ENCODE results near the gene RCAN1.

Gene RCAN1

DNA sequence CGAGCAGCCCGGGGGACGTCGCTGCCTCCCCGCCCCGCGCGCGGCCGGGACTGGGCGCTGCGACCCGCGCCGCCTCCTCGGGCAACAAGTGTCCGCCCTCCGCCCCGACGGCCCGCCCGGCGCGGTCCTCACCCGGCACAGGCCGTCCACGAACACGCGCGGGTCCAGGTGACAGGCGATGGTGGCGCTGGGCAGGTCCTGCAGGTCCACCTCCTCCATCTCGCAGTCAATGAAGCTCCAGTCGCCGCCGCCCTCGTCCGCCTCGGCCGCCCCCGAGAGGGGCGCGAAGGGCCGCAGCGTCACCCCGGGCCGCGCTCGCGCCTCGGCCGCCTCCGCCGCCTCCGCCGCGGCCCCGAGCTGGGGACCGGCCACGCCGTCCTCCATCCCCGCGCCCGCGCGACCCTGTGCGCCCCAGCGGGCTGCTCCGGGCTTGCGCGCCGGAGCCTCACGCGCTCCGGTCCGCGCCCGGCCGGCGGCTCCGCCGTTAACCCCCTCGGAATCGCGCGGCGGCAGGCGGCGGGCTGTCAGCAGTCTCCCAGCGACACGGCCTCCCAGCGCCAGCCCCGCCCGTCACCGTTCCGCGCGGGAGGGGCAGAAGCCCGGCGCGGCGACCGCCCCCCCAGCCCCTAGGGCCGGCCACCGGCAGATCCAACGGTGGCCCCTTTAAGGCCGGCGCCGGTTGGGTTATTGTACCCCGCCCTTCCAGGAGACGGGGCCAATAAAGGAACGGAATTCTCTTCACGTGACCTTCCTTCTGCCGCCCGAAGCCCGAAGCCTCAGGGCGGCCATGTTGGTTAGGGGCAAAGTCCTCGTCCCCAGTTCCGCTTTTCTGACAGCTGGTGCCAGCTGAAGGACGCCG lies at the start of gene RCAN1:
RCAN1 (minus strand) TSS at position 486 of the 859 bp plus-strand sequence; CDS start at position 384, 102 bp downstream.
- DNase-seq, result peak; percentile 93

DNA sequence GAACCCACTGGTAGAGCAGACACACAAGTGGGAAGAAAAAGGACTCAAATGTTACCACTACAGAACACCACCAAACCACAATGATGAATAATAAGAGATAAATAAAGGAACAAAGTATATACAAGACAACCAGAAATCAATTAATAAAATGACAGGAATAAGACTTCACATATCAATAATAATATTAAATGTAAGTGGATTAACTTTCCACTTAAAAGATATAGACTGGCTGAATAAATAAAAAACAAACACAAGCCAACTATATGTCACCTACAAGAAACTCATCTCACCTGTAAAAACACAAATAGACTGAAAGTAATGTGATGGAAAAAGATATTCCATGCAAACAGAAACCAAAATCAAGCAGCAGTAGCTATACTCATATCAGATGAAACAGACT lies 46.9 kb upstream of the RCAN1 start:
- no peak for DNase-seq

DNA sequence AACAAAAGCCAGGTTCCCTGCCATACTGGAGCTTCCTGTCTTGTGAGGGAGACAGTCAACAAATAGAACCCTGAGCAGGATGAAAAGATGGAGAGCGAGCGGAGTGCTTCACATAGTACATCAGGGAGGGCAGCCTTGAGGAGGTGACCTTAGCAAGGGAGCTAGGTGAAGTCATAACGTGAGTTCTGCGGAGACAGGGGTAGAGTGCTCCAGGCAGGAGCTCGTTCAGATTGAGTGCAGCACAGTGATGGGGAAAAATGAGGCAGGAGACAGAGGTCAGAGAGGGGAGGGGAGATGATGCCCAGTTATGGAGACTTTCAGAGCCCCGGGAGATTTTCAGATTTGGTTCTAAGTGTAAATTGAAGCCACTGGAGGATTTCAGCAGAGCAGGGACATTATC lies 38.6 kb upstream of the RCAN1 start:
- no peak for DNase-seq

DNA sequence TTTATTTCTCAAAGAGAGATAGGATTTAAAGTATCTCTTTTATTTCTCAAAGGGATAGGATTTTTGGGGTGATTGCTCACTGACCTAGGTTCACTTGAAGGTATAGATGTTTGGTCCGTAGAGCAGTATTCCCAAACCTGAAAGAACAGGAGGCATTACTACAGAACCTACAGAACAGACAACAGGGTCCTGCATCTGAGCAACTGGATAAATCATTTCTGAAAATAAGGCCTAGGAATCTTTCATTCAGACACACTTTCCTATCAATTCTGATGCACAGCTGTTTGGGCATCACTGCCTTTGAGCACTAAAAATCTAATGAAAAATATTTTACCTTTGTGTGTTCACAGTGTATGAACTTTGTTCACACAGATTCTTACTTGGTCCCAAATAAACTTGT lies 36.7 kb upstream of the RCAN1 start:
- DNase-seq, result no peak

DNA sequence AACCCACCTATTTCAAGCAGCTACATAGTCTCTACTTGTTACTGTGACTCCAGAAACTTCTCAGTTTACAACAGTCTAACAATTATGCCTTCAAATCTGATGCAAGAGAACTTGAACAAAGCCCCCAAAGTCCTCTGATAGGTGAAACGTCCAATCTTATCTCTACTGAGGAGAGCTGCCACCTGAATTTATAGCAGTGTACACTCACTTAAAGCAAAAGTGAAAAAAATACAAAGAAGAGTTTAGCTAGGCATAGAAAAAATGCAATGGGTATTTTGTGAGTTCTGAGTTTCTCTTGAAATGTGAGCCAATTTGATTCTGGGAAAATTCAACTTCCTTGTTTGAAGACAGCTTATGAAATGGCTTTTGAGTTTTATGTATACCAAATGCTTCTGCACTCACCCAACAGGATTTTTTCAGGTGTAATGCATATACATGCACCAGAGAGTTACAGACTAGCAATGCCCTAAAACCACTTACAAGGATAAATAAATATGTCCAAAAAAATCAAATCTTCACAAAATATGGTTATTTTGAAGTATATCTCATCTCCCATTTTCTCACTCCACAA lies 36.0 kb upstream of the RCAN1 start:
- no peak for DNase-seq

DNA sequence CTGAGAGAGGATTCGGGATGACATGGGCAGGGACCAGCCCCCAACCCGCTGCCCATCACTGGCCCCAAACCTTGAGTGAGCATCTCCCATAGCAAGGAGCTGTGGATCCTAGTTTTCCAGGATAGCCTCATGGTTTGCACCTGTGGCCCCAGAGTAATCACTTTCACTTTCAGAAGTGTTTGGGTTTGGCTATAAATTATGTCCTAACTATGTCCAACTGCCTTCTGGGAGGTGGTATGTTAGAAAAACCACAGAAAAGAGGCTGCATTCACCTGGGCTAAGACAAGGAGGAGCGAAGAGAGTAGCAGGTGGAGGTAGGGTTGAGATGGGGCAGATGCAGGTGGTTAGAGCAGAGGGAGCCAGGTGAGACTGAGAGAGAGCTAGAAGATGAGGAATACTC lies 34.5 kb upstream of the RCAN1 start:
- DNase-seq, result no peak

DNA sequence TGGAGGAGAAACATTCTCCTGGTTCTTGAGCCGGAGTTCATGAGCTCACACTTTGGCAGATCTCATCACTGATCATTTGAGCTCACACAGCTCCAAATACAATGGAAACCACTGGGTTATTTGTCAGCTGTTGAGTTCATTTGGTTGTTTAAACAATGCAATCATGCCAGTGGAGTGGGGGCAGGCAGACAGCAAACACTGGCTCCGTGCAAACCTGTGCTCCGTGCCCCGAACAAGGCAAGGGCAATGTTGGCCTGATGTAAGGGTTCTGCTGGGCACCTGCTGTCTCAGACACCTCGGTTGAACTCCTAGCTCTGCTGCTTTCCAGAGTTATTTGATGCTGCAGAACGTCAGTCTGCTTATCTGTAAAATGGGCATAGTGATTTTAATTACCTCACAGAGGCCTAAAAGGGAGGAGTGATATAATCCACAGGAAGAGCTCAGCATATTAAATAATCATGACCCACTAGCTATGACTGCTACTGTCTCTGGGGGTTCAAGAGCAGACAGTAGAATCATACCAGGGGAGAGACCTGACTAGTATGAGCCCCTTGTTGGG lies 33.9 kb upstream of the RCAN1 start:
- no peak for DNase-seq

DNA sequence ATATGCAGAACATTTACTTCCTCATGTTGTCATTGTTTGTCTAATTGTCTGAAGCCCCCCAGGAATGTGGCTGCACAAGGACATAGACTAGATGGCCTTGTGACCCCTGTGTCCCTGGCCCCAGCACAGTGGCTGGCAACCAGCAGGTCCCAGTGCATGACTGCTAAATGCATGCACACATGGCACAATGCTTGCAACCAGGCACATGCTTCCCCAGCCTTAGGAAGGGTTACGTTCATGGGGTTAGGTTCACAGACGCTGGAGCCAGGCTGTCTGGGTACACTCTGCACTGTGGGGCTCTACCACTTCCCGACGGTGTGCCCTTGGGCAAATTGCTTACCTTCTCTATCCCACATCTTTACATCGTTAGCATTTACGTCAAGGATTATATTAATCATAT lies 32.6 kb upstream of the RCAN1 start:
- DNase-seq, result no peak

DNA sequence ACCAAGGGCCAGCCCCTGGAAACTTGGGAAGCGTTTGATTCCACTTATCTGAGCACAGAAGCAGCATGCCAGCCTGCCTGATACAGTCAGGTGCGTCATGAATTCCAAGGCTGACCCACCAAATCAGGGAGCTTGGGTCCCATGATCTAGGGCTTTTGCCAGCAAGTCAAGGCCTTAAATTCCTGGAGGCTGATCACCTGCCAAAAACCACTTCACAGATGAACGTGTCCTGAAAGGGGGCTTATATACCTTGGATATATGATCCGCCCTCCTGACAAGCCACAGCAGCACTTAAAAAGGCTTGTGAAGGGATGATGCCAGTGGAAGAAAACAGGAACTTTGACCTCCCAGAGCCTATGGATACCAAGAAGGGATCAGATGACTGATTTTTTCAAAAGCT lies 29.9 kb upstream of the RCAN1 start:
- no peak for DNase-seq

DNA sequence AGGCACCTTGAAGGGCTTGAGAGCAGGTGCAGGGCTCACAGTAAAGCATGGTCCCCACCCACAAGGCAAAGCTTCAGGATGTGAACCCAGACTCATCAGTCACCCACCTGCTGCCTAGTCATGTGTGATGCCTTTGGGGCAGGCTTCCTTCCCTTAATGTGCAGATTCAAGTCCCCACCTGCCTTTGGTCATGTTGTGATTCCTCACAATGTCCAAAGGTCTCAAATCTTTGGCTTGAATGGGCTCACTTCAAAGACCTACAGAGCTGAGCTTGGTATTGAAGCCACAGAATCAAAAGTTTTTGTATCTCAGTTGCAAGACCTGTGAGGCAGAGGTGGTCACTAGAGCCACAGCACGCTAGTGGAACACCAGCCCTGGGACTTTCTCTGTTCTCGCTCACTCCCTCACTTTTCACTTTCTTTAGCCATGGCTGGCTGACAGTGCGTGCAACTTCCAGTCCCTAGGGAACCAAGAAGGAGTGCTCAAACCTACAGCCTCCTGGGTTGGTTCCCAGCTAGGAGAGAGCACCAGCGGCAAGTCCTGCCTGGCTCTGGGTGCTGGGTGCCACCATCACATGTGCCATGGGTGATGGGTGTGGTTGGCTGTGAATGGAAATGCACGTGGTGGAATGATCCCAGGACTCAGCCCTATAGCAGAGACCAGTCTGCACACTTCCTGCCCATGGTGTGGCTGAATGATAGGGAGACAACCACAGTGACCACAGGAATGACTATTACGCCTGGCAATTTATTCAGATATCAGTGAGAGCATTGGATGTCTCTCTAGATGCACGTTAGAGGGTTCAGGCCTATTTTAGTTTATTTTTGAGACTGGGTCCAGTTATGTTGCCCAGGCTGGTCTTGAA lies 27.5 kb upstream of the RCAN1 start:
- DNase-seq, result peak; percentile 60

DNA sequence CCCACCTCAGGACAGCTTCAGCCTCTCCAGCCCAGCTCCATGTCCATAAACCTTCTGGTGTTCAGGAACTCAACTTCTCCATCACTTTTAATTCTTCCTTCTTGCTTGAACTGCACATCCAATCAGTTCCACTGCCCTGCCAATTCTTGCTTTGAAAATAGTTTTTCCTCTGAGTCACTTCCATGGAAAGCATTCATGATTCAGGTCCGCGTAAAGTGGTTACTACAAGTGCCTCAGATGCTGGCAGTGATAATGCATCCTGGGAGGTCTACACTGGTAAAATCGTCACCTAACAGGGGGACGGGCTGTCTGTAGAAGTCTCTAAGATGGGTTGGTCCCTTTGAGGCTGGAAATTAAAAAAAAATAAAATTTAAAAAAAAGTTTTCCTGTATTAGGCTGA lies 25.9 kb upstream of the RCAN1 start:
- peak; percentile 86 for DNase-seq

DNA sequence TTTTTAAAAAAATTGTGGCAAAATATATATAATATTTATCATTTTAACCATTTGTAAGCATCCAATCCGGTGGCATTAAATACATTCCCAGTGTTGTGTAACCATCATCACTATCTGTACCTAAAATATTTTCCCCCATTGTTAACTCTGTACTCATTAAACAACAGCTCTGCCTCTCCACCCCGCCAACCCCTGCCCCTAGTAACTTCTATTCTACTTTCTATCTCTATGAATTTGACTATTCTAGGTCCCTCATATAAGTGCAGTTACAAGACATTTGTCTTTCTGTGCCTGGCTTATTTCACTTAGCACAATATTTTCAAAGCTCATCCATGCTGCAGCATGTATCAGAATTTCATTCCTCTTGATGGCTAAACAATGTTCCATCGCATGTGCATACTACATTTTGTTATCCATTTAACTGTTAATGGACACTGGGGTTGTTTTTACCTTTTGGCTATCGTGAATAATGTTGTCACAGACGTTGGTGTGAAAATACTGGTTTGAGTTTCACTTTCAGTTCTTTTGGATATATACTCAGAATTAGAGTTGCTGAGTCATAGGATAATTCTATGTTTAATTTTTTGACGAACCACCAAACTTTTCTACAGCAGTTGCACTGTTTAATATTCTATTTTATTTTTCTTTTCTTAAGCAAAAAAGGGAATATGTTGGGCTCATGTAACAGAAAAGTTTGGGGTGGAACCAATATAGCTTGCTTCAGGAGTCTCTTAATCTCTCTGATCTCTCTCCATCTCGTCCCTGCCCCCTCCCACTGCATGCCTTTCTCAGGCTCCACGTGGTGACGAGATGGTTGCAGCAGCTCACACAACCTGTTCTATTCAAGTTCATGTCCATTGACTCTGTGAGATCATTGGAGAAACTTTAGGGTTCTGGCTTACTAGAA lies 25.2 kb upstream of the RCAN1 start:
- no peak for DNase-seq

DNA sequence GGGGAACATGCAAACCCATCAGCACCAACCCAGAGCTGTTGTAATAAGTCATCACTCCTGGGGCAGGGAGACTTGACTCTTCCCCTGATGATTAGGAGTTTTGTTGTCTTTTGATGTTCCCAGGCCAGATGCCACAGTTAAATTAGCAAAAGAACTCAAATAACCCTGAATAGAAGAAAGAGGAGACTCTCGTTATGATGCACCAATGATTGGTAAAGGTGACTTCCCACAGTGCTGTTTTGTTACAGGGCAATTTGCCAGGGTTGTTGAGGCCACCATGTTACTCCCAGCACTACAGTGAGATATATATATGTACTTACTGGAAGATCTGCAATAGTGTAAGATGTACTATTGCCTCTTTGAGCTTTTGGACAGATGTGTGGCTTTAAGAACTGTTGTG lies 24.3 kb upstream of the RCAN1 start:
- DNase-seq, result no peak

DNA sequence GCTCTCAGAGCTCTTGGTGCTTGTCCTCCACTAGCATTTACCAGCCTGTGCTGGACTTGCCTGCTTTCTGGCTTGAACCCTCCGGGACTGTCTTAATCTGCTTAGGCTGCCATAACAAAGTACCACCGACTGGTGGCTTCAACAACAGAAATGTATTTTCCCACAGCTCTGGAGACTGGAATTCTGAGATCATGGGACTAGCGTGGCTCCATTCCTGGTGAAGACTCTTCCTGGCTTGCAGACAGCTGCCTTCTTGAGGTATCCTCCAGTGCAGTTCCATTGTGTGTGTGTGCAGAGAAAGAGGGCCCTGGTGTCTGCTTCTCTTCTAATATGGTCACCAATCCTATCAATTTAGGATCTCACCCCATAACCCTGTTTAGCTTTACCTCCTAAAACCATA lies 22.0 kb upstream of the RCAN1 start:
- no peak for DNase-seq

DNA sequence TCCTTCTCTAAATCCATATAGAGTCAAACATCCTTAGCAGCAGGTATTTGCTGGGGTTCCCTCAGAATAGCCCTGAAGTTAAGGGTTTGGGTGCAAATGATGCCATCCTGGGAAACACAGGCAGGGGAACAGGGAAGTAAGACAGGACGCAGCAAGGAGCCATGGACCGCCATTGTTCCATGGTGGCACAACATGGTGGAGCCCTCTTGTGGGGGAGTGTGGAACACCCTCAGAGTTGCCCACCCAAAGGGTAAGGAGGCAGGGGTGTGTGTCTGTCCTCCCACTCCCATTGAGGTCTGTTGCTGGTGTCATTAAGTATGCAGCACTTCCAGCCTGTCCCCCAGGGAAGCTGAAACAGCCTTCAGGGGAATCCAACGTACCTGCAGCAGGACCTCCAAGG lies 20.4 kb upstream of the RCAN1 start:
- DNase-seq, result no peak

DNA sequence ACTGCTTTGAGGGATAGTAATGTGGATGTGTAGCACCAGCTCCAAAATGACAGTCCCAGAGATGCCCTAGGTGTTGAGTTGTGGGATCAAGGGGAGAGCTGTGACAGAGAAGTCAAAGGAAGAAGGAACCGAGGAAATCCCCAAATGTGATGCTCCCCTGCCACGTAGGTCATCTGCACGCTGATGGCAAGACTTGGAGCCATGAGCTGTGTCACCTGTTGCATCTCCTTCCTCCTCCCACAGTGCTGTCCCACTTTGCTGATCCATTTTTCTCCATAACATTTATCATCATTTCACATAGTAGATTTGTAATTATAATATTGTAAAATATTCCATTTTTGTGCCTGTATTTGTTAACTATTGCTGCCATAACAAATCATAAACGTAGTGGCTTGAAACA lies 17.6 kb upstream of the RCAN1 start:
- no peak for DNase-seq

DNA sequence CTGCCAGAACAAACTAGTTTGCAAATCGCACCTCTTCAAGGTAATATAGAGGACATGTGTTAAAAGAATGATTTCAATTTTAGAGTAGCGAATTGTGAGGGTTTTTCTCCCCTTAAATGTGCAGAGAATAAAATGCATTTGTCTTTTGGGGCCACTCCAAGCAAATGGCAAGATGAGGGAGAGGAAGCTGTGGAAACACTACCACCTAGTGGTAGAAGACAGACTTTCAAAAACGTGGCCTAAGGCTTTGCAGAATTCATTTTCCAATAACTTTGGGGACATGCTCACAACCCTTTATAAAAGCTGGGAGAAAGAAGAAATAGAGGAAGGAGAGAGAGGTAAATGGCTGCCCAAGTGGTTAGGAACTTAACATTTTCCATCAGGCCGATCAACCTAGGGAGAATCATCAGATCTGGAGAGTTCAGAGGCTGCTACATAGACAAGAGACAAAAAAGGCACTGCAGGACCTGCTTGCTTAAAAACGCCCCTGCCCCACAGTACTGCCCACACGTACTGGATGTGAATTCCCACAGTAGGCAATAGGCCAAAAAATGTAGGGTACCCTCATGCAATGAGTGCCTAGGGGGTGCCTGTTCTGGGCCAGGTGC lies 15.7 kb upstream of the RCAN1 start:
- DNase-seq, result peak; percentile 47

DNA sequence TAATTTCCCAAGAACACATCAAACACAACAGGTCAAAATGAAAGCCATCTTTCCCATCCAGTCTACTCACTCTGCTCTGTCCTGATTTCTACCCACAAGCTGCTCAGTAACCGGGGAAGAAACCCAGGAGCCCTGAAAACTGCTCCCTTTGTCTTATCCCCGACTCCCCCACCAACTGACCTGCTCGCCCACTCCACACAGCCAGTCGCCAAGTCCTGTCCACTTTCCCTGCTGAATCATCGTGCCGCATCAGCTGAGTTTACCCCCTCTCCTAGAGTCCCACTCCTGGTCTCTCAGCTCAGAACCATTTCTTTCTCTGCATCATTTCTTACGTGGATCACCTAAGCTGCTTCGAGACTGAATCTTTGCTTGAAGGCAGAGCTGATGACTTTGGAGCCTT lies 11.2 kb upstream of the RCAN1 start:
- no peak for DNase-seq

DNA sequence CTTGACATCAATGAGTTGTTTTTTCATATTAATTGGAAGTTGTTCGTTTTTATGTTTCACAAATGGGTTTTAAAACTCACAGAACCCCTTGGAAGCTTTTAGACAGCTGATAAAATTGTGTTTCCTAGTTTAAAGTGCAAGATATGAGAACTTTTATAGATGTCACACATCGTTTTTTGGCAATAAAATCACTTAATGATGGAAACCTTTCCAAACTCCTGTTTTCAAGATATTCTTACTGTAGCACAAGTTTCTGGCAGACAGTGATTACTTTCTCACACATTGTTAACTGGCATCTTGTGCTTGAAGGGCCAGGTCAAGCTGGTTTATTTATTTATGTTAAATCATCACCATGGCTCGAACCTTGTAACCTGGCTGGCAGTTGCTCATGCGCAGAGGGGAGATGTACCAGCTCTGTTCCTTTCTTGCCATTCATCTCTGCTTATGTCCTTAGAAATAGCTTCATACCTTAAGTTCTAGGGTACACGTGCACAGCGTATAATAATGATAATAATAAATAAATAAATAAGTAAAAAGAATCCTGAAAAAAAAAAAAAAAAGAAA lies 10.2 kb upstream of the RCAN1 start:
- no peak for DNase-seq

DNA sequence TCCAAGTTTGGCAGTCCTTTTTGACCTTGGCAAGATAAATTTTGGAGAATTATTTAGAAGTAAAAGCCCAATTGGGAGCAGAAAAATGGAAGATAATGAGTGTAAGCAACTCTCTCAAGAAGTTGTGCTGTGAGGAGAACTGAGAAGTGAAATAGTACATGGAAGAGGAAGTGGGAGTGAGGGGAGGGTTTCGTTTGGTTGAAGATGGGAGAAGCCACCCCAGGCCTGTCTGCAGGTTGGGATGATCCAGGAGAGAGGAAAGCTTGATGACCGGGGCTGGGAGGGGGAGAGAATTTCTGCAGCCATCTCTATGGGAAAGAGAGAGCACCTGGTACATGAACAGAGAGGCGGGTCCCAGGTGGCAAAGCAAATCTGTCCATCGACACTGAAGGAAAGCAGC lies 8.6 kb upstream of the RCAN1 start:
- DNase-seq, result no peak
